Activated naive CD4-positive, alpha-beta T cell treated with Interleukin-2 at 50 U/mL for 16 hours (primary cell): ENCODE measurements around the gene DSE.
"Not testable (repeated sequence)": the region's sequence is repeated elsewhere in the genome, so short reads cannot be mapped to it uniquely, and the experiment has no call there.

ENCODE experiments used
- DNase-seq: peaks from one replicate; pipeline ENCODE4 v3.0.0-alpha.2; 2020

The DSE gene

DNA sequence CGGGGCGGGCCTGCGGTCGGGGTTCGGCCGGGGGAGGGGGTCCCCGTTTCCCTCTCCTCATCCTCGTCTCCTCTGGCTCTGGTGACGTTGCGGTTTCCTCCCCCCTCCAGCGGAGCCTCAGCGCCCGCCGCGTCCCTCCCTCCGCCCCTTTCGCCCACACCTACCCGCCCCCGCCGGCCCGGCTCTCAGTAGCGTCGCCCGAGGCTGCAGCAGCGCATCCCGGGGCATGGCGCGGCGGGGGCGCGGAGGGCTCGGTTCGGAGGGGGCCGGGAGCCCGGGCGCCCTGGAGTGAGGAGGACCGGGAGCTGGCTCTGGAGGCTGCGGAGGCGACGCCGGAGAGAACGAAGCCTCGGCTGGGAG, at the start of gene DSE:
DSE (plus strand) TSS at position 188 of the 360 bp plus-strand sequence. CDS start 28,304 bp downstream, outside the sequence.
- peak; percentile 75 for DNase-seq

- DNase-seq = not testable (repeated sequence)
These were observed 48.8 kb upstream of the DSE start for GRCh38 chr6:116321933-116322332.

GRCh38 chr6:116323863-116324262, 46.9 kb upstream of the DSE start:
- DNase-seq = no peak

- DNase-seq = not testable (repeated sequence)
These were observed 45.1 kb upstream of the DSE start for GRCh38 chr6:116325634-116326132.

- no peak for DNase-seq
These were observed 44.5 kb upstream of the DSE start for GRCh38 chr6:116326181-116326671.

DNA sequence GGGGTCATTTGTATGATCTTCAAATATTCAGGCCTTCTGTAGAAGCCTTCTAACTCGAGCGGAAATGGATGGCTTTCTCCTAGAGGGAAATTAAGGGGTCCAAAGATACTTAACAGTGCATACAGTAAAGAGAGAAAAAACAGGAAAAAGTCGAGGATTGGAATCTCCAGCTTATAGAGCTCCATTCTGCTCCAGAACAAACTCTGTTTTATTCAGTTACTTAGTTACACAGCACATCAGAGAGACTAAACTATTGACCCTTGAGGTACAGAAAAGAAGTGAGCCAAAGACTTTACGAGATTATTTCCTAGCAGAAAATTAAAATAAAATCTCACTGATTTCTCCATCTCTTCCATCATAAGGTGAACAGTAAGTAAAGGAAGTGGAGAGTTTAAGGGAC, 43.8 kb upstream of the DSE start:
- no peak for DNase-seq

DNA sequence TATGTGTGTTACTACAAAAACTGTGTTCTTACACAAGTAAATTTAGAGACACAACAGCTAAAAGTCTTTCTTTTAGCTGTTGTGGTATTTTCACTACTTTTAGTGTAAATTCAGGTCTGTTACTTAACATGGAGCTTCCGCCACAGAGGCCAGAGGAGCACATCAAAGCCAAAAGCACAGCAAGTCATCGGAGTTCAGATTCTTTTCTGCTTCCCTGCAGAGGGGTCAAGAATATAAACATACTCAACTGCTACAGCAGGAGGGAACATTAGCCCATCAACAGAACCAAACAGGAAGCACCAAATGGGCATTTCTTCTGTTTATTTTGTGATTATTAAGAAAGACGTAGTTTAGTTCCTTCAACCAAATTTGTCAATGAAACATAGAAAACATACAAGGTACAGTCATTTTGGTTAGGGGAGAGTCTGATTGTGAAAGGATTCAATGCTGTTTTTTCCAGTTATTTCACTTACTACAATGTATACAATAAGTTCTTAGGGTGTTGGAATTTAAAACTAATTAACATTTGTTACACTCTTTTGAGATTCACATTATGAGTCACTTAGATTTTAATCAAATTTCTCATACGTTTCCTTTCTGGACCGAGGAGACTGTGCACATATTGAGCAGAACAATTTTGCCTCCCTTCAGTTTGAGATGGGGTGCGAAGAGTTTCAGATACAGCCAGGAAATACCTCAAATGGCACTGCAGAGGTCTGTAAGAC, 42.8 kb upstream of the DSE start:
- DNase-seq = no peak

- DNase-seq = no peak
These were observed 42.2 kb upstream of the DSE start for GRCh38 chr6:116328528-116328903.

DNA sequence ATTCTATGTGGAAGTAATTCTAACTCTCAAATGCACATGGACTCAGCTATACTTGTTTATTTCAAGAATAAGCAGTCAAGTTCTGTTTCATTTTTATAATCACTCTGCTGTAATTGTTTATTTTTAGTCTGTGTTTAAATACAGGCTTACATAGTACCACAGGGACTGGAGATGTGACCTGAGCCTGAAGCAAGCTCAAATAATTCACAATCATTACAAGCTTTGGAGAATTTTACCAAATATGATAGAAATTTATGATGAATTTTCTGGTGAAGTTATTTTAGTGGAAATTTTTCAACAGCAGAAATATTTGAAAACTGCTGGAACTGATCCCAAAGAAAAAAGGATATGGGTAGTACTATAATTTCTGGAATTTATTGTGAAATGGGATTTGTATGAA, 41.6 kb upstream of the DSE start:
- DNase-seq = no peak

DNA sequence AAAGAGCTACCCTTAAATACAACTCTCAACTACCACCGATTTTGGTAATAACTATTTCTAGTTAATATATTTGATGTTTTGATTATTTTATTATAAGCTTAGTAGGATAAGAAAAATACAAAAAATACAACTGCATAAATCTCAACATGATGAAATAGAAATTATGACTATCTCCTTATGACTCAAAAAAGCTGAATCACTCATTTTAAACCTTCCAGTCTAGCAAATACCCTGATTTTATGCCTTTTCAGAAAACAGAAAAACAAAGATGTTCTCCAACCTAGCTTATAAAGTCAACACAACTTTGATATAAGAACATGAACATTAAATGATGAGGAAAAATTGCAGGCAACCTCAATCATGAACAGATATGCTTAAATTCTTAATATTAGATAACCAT, 40.2 kb upstream of the DSE start:
- no peak for DNase-seq

DNA sequence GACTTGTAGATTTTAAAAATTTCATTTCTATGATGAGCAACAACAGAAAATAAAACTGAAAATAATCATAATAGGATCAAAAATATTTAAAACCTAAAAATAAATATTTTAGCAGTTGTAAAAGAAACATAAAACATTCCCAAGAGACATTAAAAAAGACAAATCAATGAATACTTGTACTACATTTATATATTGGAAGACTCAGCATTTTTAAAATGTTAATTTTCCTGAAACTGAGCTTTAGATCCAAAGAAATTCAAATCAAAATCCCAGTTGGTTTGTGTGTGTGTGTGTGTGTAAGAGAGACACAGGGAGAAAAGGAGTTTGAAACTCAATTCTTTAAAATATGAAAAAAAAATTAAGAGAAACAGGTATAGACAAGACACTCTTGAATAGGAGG, 38.7 kb upstream of the DSE start:
- DNase-seq = no peak

DNA sequence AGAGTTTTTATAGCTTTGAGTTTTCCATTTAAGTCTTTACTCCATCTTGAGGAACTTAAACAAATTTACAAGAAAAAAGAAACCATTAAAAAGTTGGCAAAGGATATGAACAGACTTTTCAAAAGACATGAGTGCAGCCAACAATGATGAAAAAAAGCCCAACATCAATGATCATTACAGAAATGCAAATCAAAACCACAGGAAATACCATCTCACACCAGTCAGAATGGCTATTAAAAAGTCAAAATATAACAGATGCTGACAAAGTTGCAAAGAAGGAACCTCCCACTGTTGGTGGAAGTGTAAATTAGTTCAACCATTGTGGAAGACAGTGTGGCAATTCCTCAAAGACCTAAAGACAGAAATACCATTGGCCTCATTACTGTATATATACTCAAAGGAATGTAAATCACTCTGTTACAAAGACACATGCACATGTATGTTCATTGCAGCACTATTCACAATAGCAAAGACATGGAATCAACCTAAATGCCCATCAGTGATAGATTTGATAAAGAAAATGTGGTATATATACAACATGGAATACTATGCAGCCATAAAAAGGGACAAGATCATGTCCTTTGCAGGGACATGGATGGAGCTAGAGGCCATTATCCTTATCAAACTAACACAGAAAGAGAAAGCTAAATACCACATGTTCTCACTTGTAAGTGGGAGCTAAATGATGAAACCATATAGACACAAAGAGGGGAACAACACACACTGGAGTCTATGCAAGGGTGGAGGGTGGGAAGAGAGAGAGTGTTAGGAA, 35.9 kb upstream of the DSE start:
- DNase-seq = not testable (repeated sequence)

GRCh38 chr6:116335612-116336215, 35.0 kb upstream of the DSE start:
- no peak for DNase-seq

DNA sequence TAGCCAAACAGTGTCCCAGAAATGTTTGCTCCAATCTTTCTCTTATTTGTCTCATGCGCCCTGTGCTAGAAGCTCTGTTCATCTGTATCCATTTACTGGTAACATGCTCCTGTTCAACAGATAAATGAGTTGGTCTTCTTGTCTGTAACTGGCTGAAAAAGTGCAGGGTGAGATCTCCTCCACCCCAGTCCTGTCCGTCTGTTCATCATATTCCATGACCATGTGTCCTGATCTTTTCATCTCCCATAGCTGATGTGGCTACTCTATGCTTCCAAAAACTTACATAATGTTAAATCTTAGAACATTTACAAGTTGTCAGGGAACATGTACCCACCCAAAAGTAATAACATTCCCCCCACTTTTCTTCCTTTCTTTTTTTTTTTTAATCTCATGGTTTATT, 31.8 kb upstream of the DSE start:
- DNase-seq = no peak

DNA sequence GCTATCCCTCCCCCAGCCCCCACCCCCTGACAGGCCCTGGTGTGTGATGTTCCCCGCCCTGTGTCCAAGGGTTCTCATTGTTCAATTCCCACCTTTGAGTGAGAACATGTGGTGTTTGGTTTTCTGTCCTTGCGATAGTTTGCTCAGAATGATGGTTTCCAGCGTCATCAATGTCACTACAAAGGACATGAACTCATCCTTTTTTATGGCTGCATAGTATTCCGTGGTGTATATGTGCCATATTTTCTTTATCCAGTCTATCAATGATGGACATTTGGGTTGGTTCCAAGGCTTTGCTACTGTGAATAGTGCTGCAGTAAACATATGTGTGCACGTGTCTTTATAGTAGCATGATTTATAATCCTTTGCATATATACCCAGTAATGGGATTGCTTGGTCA, 30.1 kb upstream of the DSE start:
- not testable (repeated sequence) for DNase-seq

- DNase-seq = no peak
These were observed 21.5 kb upstream of the DSE start for GRCh38 chr6:116349216-116349615.

DNA sequence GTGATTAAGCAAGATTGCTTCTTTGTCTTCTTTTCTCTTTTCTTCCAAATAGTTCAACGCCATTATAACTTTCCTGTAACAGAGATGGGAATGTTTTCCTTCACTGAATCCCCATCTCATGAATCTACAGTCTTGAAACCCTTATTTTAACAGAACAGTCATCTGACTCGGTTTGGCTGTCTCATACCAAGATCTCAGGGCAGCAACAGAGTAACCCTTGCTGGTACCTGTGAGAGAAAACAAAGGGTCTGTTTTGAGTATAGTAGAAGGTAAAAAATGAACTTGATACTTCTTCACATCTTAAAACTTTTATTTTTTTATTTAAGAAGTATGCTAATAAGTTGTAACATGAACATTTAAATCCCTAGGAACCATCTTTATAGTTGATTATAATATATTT, 19.6 kb upstream of the DSE start:
- no peak for DNase-seq

GRCh38 chr6:116352515-116353471, 18.0 kb upstream of the DSE start:
- DNase-seq = no peak

DNA sequence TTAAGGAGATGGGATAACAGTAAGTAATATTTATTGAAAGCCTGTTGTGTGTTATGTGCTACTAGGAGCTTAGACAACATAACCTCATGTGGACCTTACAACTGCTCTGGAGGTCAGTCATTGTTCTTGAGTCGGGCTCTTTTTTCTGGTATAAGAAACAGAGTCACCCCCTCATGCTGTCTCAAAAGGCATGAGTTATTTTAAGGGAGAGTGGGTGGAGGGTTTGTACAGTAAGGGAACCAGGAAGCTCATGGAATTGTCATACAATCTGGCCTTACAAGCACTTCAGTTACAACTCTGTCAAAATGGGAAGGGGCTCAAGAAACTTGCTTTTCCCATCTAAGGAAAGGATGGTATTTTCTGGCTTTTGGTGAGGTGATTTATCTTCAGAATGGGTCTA, 16.5 kb upstream of the DSE start:
- DNase-seq = no peak

GRCh38 chr6:116355796-116356195, 15.0 kb upstream of the DSE start:
- DNase-seq = no peak

DNA sequence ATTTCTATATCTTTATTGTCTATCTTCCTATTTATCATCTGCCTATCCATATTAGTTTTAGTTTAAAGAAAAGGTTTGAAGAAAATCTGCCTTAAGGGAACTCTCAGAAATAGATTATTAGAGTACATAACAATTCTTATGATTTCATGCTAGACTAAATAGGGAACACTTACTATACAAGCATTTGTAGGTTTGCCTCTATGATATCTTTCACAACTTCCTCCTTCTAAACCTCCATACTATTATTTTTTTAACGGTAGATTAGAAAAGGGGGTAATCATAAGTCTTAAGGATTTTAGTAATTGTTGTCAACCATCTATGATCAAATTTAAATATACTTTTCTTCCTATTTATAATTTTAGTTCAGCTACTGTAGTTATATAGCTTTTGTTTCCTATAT, 11.6 kb upstream of the DSE start:
- no peak for DNase-seq

DNA sequence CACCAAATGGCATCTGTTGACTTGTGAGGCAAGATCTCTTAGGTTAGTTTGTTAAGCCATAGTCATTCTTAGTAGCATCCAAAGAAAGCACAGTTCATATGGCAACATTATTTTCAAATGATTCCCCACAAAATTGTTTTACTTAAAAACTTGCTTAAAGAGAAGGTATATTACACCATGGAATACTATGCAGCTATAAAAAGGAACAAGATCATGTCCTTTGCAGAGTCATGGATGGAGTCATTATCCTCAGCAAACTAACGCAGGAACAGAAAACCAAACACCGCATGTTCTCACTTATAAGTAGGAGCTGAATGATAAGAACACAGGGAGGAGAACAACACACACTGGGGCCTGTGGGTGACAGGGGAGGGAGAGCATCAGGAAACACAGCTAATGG, 10.9 kb upstream of the DSE start:
- no peak for DNase-seq

DNA sequence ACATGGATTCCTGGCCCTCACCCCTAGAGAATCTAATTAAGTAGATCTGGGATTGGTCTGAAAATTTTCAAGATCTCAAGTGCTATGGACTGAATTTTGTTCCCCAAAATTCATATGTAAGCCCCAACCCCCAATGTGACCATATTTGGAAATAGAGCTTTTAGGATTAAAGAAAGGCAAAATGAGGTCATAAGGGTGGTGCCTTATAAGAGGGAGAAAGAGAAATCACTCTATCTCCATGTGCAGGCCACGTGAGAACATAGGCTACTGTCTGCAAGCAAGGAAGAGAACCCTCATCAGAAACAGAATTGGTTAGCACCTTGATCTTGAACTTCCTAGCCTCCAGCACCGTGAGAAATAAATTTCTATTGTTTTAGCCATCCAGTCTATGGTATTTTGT, 8.5 kb upstream of the DSE start:
- DNase-seq = no peak
